SU-DHL-6 (cell line): ENCODE results near the gene SCYGR4.

Experiments
- H2AFZ ChIP-seq: fragments of 200-600 bp; sonication (generic); 2 replicates; pipeline ENCODE4 v1.6.1; 2014; ENCODE audit warnings: low read depth, mild to moderate bottlenecking, moderate library complexity, mixed read lengths, antibody characterized with exemption, low read length; ENCODE audit not compliant: severe bottlenecking
- H3F3A ChIP-seq: fragments of 200-600 bp; shearing (Covaris generic); 2 replicates; pipeline ENCODE4 v1.6.0; 2016; ENCODE audit warnings: antibody characterized with exemption, mild to moderate bottlenecking; ENCODE audit not compliant: insufficient read depth
- H3K27ac ChIP-seq: fragments of 200-600 bp; sonication (generic); 2 replicates; pipeline ENCODE4 v1.5.1; 2016; ENCODE audit warnings: low read depth, mild to moderate bottlenecking, low read length, moderate library complexity, mixed read lengths
- H3K27me3 ChIP-seq: fragments of 200-600 bp; sonication (generic), shearing (Covaris generic); 2 replicates; pipeline ENCODE4 v1.6.0; 2014; ENCODE audit warnings: mild to moderate bottlenecking, low read length
- H3K36me3 ChIP-seq: fragments of 200-600 bp; sonication (generic); 2 replicates; pipeline ENCODE4 v1.6.1; 2014; ENCODE audit warnings: mild to moderate bottlenecking, low read length, mixed read lengths
- H3K4me2 ChIP-seq: fragments of 300-600, 200-600 bp; shearing (Covaris generic), sonication (generic); 2 replicates; pipeline ENCODE4 v1.6.0; 2014; ENCODE audit warnings: low read length, low read depth, mild to moderate bottlenecking; ENCODE audit not compliant: poor library complexity, severe bottlenecking
- H3K4me3 ChIP-seq: fragments of 200-600 bp; sonication (generic); 2 replicates; pipeline ENCODE4 v1.5.1; 2014; ENCODE audit warnings: antibody characterized with exemption, low read length, mild to moderate bottlenecking, mixed read lengths; ENCODE audit not compliant: insufficient read depth, poor library complexity, severe bottlenecking
- H3K79me2 ChIP-seq: fragments of 200-600 bp; sonication (generic); 2 replicates; pipeline ENCODE4 v1.6.1; 2014; ENCODE audit warnings: mild to moderate bottlenecking, low read length, moderate library complexity; ENCODE audit not compliant: insufficient read depth
- H3K9ac ChIP-seq: fragments of 200-600 bp; sonication (generic); 2 replicates; pipeline ENCODE4 v1.7.0; 2014; ENCODE audit warnings: mild to moderate bottlenecking, low read length
- H3K9me2 ChIP-seq: fragments of 200-600 bp; sonication (generic); replicated peaks from 2 replicates; pipeline ENCODE4 v1.6.1; 2014; ENCODE audit warnings: low read length; ENCODE audit not compliant: insufficient read depth
- H3K9me3 ChIP-seq: fragments of 200-600 bp; sonication (generic); 2 replicates; pipeline ENCODE4 v1.6.1; 2014; ENCODE audit warnings: low read length, mixed read lengths; ENCODE audit not compliant: insufficient read depth
- H4K20me1 ChIP-seq: fragments of 200-600 bp; sonication (generic); 2 replicates; pipeline ENCODE4 v1.6.1; 2014; ENCODE audit warnings: low read depth, mild to moderate bottlenecking, antibody characterized with exemption, low read length, moderate library complexity, mixed read lengths
- EZH2phosphoT487 ChIP-seq: fragments of 200-600 bp; sonication (generic), shearing (Covaris generic); conservative IDR thresholded peaks from 2 replicates; pipeline ENCODE4 v1.6.1; 2018; ENCODE audit warnings: mild to moderate bottlenecking, antibody characterized with exemption, low read length, moderate library complexity, mixed read lengths
- TF ChIP-seq, protein P1 (sequence below): fragments of 200-600 bp; sonication (generic); IDR thresholded peaks from one replicate; pipeline ENCODE4 v1.5.1; 2017; ENCODE audit warnings: antibody characterized with exemption, mild to moderate bottlenecking, low read length, moderate library complexity; ENCODE audit not compliant: insufficient read depth, poor library complexity, severe bottlenecking

SCYGR4 gene, protein sequence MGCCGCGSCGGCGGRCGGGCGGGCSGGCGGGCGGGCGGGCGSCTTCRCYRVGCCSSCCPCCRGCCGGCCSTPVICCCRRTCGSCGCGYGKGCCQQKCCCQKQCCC

DNA sequence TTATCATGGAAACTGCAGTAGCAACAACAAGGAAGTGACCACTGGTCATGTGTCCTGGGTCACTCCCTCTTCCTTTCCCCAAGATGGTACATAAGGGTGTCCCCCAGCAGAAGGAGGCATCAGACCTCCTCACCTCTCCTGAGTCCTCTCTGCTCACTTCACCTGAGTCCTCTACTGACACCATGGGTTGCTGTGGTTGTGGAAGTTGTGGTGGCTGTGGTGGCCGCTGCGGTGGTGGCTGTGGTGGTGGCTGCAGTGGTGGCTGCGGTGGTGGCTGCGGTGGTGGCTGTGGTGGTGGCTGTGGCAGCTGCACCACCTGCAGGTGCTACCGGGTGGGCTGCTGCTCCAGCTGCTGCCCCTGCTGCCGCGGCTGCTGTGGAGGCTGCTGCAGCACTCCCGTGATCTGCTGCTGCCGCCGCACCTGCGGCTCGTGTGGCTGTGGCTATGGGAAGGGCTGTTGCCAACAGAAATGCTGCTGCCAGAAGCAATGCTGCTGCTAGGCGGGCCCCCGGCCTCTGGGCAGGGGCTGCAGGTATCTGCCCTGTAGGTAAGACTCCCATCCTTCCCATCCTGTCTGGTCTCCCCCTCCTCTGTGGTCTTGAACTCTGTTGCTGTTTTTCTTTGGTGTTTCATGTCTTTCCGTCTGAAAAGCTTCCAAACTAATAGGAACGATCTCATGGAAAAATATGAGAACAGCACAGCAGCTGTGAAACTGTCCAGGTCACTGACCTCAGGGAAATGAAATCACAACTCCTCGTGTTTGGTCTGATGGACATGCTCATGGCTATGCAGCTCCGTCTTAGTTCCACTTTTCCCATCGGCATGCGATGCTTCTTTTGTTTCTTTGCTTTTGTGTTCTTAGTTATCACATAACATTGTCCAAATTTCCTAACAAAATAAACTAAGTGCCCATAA, at the start of gene SCYGR4:
Gene SCYGR4, plus strand, starts transcription at position 183 of the 915 bp plus-strand sequence. Its CDS starts 0 bp downstream, at position 183.
- Histone ChIP-seq H3K27ac (no peak within 1 kb of the TSS), H3K9me2 (no peaks in the 10 kb centered on the region), H3K4me3 (no peak within 1 kb of the TSS), H3K4me2 (no peak within 1 kb of the TSS), H3F3A (no peaks in the 10 kb centered on the region), H3K36me3 (no peaks in the 10 kb centered on the region), H3K9me3 (no peaks in the 10 kb centered on the region), H4K20me1 (no peaks in the 10 kb centered on the region), H3K27me3 (no peaks in the 10 kb centered on the region), H3K79me2 (no peaks in the 10 kb centered on the region), H2AFZ (no peak within 1 kb of the TSS), H3K9ac (no peak within 1 kb of the TSS)
- TF ChIP-seq, protein P1, sequence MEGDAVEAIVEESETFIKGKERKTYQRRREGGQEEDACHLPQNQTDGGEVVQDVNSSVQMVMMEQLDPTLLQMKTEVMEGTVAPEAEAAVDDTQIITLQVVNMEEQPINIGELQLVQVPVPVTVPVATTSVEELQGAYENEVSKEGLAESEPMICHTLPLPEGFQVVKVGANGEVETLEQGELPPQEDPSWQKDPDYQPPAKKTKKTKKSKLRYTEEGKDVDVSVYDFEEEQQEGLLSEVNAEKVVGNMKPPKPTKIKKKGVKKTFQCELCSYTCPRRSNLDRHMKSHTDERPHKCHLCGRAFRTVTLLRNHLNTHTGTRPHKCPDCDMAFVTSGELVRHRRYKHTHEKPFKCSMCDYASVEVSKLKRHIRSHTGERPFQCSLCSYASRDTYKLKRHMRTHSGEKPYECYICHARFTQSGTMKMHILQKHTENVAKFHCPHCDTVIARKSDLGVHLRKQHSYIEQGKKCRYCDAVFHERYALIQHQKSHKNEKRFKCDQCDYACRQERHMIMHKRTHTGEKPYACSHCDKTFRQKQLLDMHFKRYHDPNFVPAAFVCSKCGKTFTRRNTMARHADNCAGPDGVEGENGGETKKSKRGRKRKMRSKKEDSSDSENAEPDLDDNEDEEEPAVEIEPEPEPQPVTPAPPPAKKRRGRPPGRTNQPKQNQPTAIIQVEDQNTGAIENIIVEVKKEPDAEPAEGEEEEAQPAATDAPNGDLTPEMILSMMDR: no peak
- TF ChIP-seq EZH2phosphoT487: no peak

- H3K4me2 ChIP-seq: no peak overlapping the region
Measured at GRCh38 chr2:227568852-227569169, 48.5 kb upstream of the SCYGR4 start.

DNA sequence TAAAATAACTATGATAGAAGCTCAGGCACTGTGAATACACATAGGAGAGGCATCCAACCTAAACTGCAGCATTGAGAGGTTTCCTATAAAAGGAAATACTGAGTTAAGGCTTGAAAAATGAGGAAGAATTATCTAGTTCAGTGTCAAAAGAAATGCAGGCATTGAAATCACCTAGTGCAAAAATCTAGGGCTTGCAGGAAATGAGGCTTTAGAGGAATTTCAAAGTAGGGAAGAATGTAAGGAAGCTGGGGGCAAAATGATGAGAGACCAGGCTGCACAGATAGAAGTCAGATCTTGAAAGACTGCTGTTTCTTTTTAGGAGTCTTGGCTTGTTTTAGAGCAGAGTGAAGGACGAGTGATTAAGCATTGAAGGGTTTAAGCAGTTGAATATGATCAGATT, 46.7 kb upstream of the SCYGR4 start:
- TF ChIP-seq EZH2phosphoT487: no peak
- TF ChIP-seq, protein P1: no peak
- no peak overlapping the region for H3K9ac ChIP-seq
- no peaks in the 10 kb centered on the region for H3K9me3 ChIP-seq
- no peaks in the 10 kb centered on the region for H3F3A ChIP-seq
- H3K9me2 ChIP-seq: no peaks in the 10 kb centered on the region
- no peak overlapping the region for H3K4me2 ChIP-seq
- no peak overlapping the region for H3K27ac ChIP-seq
- no peak overlapping the region for H2AFZ ChIP-seq
- no peak overlapping the region for H3K4me3 ChIP-seq
- no peaks in the 10 kb centered on the region for H3K27me3 ChIP-seq
- no peaks in the 10 kb centered on the region for H3K79me2 ChIP-seq
- H4K20me1 ChIP-seq: no peaks in the 10 kb centered on the region
- no peaks in the 10 kb centered on the region for H3K36me3 ChIP-seq

More at GRCh38 chr2:227568852-227569169, 48.5 kb upstream of the SCYGR4 start:
- H3K9me3 ChIP-seq: no peaks in the 10 kb centered on the region
- H3K36me3 ChIP-seq: no peaks in the 10 kb centered on the region
- no peaks in the 10 kb centered on the region for H3K9me2 ChIP-seq
- H3K27ac ChIP-seq: no peak overlapping the region
- no peak overlapping the region for H2AFZ ChIP-seq
- no peaks in the 10 kb centered on the region for H4K20me1 ChIP-seq
- no peak overlapping the region for H3K4me3 ChIP-seq
- TF ChIP-seq, protein P1: no peak
- no peak for TF ChIP-seq EZH2phosphoT487
- H3K9ac ChIP-seq: no peak overlapping the region
- H3F3A ChIP-seq: no peaks in the 10 kb centered on the region
- no peaks in the 10 kb centered on the region for H3K79me2 ChIP-seq
- H3K27me3 ChIP-seq: no peaks in the 10 kb centered on the region
